DMS53 (cell line): ENCODE results near the gene CNTNAP3.
"Not testable (repeated sequence)": the region's sequence is repeated elsewhere in the genome, so short reads cannot be mapped to it uniquely, and the experiment has no call there.

Source experiments
- DNase-seq: peaks from one replicate; lab custom pipeline; 2025; lab: John Stamatoyannopoulos, UW

Gene CNTNAP3

GRCh38 chr9:39287980-39288379, at the start of gene CNTNAP3:
Gene CNTNAP3 (minus strand): TSS chr9:39288167. CDS start chr9:39288064, 103 bp downstream.
- DNase-seq: not testable (repeated sequence)

GRCh38 chr9:39279995-39280394, 8.0 kb downstream of the CNTNAP3 start:
- DNase-seq: not testable (repeated sequence)

- DNase-seq: not testable (repeated sequence)
Observed at GRCh38 chr9:39242513-39242912, 45.5 kb downstream of the CNTNAP3 start.

- not testable (repeated sequence) for DNase-seq
Observed at GRCh38 chr9:39232130-39232991, 55.6 kb downstream of the CNTNAP3 start.

GRCh38 chr9:39215976-39216375, 72.0 kb downstream of the CNTNAP3 start:
- not testable (repeated sequence) for DNase-seq

GRCh38 chr9:39209773-39210172, 78.2 kb downstream of the CNTNAP3 start:
- DNase-seq: not testable (repeated sequence)

- not testable (repeated sequence) for DNase-seq
Observed at GRCh38 chr9:39206643-39207042, 81.3 kb downstream of the CNTNAP3 start.

- not testable (repeated sequence) for DNase-seq
Observed at GRCh38 chr9:39205842-39206241, 82.1 kb downstream of the CNTNAP3 start.

GRCh38 chr9:39200412-39200811, 87.6 kb downstream of the CNTNAP3 start:
- DNase-seq: not testable (repeated sequence)

GRCh38 chr9:39198000-39198709, 89.8 kb downstream of the CNTNAP3 start:
- DNase-seq: not testable (repeated sequence)

GRCh38 chr9:39171370-39171769, 116.6 kb downstream of the CNTNAP3 start:
- DNase-seq: not testable (repeated sequence)

GRCh38 chr9:39157714-39158113, 130.3 kb downstream of the CNTNAP3 start:
- not testable (repeated sequence) for DNase-seq

- DNase-seq: not testable (repeated sequence)
Observed at GRCh38 chr9:39132826-39133552, 155.0 kb downstream of the CNTNAP3 start.

GRCh38 chr9:39121401-39121800, 166.6 kb downstream of the CNTNAP3 start:
- not testable (repeated sequence) for DNase-seq

- DNase-seq: not testable (repeated sequence)
Observed at GRCh38 chr9:39111746-39112145, 176.2 kb downstream of the CNTNAP3 start.

GRCh38 chr9:39108145-39108544, 179.8 kb downstream of the CNTNAP3 start:
- DNase-seq: no peak

GRCh38 chr9:39097208-39097607, 190.8 kb downstream of the CNTNAP3 start:
- DNase-seq: not testable (repeated sequence)

- not testable (repeated sequence) for DNase-seq
Observed at GRCh38 chr9:39085311-39085710, 202.7 kb downstream of the CNTNAP3 start.

- not testable (repeated sequence) for DNase-seq
Observed at GRCh38 chr9:39082574-39082973, 205.4 kb downstream of the CNTNAP3 start.

GRCh38 chr9:39080081-39080480, 207.9 kb downstream of the CNTNAP3 start:
- not testable (repeated sequence) for DNase-seq

GRCh38 chr9:39078621-39079256, 209.2 kb downstream of the CNTNAP3 start:
- DNase-seq: not testable (repeated sequence)

GRCh38 chr9:39073537-39073936, 214.4 kb downstream of the CNTNAP3 start:
- not testable (repeated sequence) for DNase-seq
